Stimulated activated CD4-positive, alpha-beta T cell treated with anti-CD3 and anti-CD28 coated beads, Interleukin-15, amount 100 ng/mL, for 48 hours (primary cell): ENCODE results near the gene MTCL3.
A peak's percentile ranks its signal among the peaks of the same experiment; 100 is the strongest.

Experiments used
- DNase-seq, 2 donors: peaks; one replicate each; pipeline ENCODE4 v3.0.0-alpha.2; 2020; ENCODE audit warnings: low read depth in 2 of 2

The MTCL3 gene

DNA sequence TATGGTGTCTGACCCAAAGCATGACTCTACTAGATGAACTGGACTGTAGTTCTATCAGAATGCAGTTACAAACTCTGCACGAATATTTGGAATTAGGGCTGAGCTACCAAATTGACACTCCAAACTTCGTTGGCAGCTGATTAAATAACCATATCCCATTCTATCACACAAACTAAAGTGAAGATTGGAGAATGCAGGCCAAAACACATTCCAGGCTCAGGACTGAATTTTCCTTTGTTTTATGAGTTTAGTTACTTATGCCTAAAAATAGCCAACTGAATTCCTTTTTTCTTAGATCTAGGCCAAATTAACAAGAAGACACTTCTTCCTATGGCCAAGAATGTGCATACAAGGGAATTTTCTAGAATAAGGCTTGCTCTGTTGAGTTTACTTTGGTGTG, 50.2 kb downstream of the MTCL3 start:
- no peak for DNase-seq

DNA sequence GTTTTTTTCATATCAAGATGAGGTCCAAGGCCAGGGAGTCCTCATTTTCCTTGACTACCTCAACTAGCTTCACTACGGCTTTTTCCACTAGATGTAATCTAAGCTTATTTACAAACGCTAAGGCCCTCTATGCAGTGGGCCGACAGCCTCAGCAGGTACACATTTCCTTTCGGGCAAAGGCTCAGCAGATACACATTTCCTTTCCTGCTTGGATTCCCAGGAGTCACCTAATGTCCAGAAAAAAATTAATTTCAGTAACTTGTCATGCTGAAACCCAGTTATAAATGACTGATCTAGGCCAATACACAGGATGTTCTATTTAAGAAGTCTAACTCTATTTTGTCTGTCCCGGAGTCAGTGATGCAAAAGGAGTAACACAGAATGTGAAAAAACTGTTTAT, 52.7 kb downstream of the MTCL3 start:
- DNase-seq = no peak

DNA sequence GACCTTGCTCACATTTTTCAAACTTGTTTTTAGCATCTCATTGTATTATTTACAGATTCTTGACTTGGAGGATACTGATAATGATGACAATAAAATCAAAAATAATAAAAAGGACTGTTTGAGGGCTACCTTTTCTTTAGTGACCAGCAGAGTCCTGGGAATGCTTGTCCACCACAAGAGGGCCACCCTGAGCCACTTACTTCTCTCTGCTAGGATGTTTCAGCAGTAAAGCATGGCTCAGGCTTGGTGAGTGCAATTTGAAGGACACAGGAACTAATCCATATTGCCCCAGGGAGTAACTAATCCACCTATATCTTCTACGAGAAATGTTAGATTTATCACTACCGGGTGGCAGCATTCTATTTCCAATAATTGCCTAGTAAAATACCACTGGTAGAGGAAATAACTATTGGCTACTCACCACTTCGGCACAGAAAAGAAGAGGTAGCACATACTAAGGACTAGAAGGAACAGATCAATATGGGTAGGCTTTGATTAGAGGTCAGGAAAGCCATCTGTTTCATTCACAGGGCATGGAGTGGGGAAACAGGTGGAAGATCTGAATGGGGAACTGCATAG, 54.2 kb downstream of the MTCL3 start:
- DNase-seq = peak; percentile 24 to 46

DNA sequence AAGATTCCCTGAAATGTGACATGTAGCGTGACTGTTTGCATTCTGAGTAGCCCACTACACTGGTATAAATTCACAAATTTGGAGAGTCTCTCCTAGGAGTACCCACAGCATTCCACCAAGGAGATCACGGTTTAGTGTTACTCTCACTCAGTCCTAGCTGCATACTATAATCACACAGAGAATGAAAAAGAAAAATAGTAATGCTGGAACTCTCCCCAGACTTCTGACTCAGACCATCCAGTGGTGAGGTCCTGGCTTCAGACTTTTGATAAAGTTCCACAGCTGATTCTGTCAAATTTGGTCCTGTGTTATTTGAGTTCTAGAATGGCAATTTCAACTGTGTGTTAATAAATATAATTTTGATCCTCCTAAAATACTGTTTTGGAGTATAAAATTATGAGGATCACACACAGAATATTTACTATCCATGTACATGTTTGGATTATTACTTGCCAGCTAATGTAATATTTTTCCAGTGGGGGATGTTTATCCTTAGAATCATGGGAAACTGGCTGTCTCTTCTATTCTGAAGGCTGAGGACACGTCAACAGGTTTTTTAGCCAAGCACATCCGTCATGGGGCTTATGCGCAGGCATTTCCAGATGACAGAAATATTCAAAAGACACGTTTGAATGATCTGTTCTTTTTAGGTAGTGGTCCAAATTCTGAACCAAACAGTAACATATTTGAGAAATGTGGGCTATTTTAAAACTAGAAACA, 54.8 kb downstream of the MTCL3 start:
- DNase-seq = no peak

DNA sequence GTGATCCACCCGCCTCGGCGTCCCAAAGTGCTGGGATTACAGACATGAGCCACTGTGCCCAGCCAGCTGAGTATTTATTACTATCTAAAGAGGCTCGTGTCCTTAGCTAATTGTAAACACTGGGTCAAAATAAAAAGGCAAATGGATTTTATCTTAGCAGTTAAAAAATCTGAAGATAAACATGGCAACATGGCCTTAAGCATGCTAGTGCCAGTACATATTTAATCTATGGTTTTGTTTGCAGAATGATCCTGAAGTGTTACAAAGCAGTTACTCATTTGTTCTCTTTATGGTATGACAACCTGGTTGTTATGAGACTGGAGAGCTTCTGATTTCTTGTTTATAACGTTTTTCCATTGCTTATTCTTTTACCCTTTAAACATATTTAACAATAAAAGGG, 56.1 kb downstream of the MTCL3 start:
- no peak for DNase-seq

DNA sequence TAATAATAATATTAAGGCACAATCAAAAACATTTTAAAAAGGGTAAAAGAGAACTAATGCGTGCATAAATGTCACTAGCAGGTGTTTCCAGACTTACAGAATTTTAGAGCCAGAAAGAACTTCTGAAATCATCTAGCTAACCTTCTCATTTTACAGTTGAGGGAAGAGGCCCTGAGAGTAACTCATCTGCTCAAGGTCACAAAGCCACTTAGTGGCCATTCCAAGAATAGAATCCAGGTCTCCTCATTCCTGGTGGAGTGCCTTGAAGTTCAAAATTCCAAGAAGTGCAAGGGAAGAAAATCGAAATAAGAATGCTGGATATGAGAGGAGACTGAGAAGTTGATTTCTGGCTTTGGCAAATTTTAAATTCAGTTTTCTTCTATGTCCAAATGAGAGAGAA, 56.8 kb downstream of the MTCL3 start:
- DNase-seq = no peak

DNA sequence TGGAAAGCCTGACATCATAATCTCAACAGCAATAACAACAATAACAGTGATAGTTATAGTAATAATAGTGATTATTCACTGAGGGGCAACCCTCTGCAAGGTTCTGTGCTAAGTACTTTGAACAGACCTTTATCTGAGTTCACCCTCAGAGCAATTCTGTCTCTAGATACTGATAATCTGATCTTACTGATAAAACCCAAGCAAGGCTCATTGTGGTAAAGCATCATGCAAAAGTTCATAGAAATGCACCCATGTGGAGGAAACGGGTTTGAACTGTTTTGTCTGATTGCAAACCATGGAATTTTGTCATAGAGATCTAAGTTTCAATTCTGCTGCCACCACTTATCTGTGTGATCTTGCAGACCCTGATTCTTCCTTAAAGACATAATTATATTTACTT, 58.7 kb downstream of the MTCL3 start:
- no peak for DNase-seq

DNA sequence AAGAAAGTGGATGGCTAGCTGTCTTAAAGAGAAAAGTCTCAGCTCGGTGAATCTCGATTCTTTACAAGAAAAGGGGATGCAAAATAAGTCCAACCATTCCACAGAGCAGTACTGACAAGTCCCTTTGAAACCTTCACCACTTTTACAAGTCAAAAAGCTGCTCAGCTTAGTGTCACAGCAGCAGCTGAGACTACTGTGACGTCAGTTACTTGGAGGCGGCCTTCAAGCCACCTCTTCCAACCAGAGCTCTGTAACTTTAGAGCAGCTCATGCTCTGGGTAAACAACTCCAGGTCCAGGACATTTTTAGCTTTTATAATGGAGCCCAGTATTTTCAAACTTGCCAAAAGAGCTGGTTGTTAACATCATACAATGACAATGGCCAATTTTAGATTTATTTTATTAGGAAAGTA, 59.9 kb downstream of the MTCL3 start, which contains the start of gene KIAA0408:
TSS of gene KIAA0408 (minus strand) at position 159 of the 411 bp plus-strand sequence. CDS start 5,408 bp downstream, outside the sequence.
- no peak for DNase-seq

DNA sequence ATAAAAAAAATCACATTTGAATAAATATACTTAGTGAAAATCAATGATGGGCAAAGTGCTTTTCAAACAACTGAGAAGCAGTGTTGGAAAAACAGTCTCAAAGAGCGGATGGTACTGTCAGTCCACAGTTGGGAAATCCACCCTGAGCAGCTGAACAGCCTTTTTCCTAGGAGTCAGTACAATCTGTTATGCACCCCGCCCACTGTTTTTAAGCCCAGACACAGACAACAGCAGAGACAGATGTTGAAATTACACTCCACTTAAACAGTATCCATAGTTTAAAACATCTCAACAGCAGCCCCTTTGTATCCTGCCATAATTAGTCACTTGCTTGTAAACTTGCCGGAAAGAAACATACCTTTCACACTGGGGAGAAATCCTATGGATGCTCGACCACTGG, 60.3 kb downstream of the MTCL3 start:
- no peak for DNase-seq

DNA sequence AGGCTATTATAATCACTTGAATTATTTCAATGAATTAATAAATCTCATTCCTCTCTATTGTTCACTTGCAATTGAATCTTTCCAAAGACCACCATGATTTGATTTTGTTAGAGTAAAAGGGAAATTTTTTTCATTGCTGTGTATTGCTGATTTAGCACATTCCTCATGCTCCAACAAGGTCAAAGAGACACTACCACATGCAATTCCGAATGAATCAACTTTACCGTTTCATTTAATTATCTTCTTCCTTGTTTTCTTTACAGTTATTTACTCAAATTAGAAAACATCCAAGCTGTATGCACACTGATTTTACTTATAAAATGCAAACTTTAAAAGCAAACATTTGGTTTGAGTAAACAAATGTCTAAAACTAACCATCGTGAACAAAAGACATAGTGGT, 60.9 kb downstream of the MTCL3 start:
- DNase-seq = no peak

DNA sequence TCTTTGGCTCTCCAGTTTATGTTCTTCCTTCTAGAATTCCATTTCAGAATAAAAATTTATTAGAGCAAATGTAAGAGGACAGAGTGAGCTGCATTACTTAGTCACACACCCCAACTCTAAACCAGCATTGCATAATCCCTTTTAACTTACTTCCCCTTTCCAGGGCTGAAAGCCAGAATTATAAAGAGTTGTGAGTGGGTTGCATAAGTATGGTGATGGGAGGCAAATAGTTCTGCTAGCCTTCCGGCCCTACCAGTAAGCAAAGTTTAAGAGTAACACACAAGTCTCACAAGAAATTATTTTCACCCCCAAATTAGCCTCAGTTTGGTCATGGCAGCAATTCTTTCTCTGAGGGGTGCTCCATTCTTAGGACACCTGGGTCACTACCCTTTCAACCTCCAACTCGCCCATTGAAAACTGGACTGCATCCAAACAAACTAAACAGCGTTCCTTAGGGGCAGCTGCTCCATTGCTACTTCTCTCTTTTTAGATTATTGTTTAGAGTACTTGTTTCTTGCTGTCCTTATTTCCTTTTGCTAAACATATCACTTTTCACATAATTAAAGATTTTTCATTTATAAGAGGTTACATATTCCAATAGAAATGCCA, 61.6 kb downstream of the MTCL3 start:
- DNase-seq = no peak

DNA sequence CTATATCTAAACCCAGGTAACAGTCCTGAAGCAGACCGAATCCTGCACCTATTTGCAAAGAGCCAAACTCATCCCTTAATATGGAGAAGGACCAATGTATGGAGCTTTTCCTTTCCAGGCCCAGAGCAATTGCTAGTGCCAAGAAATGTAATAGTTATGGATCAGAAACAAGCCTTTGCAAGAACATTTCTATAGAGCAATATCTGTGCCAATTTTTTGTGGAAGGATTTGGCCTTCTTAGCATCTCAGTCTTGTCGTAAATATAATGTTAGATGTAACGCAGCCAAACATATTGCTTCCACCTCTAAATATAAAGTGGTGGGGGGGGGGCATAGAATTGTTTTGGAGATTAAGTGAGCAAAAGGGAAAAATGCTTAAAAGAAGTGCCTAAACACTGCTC, 62.7 kb downstream of the MTCL3 start:
- no peak for DNase-seq

DNA sequence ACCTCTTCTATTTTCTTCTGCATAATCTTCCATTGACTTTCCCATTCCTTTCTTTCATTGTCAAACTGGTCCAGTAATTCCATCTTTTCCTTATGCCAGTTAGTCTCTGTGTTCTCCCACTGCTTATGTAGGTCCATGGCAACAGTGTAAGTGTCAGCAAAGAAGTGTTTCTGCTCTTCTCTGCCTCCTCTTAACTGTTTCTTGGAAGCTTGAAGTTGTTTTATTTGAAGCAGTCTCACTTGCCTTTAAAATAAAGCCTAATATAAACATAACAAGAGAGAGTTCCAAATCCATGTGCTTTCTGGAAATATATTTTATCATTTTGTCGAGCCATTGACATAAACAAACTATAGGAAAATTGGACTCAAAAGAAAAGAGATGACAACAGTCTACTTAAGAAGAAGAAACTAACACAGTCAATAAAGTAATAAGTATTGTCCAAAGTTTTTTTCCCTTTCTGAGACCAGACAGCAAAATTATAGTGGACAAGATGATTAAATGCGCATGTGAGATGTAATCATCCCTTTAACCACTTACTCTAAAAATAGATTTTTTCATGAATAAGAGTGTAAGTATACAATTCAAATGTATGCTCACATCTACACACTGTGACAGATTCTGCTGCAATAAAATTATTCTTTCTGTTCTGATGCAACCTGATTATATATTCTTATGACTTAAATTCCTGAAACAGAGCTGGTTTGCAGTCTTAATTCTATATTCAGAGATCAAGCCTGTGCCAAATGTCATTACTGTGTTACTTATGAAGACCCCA, 65.1 kb downstream of the MTCL3 start:
- DNase-seq = no peak

DNA sequence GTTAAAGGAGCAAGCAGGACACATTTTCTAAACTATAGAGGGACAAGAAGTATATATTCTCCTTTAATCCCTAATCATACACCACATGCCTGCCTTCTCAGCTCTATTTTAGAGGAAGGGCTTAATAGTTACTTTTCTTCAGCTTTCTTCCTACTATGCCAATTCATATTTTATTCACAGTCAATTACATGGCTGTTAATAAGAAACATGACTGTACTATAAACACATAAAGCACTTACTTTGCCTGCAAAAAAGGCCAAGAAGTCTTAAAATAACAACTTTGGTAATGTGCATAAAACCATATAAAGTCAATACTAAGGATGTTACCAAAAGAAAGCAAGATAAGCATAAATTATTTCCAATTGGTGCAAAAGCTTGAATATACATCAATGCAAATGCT, 66.3 kb downstream of the MTCL3 start:
- no peak for DNase-seq

DNA sequence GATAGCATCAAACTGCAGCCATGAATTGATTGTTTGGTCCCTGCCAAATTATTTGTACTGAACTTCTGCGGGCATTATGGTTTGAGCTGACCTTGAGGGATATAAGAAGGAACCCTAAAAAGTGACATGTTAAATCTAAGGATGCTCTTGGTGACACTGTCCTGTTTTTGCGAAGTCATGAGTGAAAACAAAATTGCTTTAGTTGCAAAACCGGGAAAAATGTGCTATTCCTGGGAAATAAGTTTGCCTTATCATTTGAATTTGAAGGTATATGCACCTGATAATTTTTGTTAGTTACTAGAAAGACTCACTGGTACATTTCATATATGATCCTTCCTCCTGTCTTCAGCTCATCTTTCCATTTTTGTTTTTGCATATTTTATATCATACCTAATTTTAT, 67.7 kb downstream of the MTCL3 start:
- no peak for DNase-seq

DNA sequence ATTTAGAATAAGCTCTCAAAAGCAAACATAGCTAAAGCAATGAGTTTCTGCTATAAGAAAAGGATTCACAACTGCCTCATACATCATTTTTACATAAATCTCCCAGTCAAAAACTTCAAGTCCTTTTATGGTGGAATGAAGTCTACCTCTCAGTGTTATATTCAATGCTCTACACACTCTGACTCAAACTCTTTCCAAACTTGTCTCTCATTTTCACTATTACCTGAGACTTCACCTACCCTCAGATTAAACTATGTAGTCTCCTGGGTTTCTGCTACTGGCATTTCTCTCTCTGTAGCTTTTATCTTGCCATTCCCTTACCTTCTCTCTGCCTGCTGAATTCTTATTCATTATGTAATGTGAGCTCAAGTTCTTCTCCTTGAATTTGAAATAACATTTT, 71.4 kb downstream of the MTCL3 start:
- DNase-seq = no peak

DNA sequence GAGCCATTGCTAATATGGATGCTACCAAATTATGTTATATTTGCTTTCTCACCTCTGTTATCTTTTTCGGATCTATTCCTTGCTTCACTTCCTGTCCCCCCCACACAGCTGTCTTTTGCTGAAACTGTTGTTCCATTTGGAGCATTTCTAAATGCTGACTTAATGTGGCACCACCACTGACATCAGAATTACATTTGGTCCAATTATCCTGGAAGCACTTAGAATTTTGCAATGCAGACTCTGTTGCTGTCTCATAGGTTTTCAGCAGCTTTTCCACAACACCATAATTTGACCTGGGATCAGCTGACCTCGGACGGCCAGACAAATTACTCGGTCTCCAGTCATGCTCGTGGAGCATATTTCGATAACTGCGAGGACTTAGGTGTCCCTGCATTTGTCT, 72.8 kb downstream of the MTCL3 start:
- no peak for DNase-seq

DNA sequence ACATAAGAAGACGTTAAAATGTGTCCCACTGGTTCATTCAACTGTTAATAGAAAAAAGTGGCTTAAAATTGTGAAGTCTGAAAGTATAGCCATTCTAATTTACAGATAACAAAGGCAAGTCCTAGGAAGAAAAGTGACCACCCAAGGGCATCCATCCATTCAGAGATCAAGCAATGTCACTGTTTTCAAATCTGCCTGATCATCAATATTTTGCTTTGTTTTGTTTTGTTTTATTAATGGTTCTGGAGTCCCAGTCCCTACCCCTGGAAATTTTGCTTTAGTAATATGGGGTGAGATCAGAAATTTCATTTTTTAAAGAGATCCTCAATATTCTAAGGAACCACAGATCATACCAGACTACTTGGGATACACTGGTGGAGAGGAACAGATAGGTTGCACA, 77.3 kb downstream of the MTCL3 start:
- DNase-seq = no peak

DNA sequence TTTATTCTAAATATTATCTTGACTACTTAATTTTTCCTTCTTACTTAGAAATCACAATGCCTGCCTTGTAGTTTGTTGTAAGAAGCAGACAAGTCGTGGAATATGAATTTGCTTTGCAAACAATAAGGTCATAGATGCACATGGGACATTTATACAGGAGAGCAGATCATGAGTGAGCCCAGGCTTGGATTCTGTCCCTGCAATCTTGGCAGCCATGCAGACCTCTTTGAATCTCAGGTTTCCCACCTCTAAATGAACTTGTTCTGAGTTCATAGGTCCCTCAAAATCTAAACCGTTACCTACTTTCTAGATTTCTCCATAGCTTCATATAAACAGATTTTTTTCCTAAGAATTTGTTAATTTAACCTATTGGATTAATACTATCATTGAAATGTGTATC, 79.4 kb downstream of the MTCL3 start:
- no peak for DNase-seq

DNA sequence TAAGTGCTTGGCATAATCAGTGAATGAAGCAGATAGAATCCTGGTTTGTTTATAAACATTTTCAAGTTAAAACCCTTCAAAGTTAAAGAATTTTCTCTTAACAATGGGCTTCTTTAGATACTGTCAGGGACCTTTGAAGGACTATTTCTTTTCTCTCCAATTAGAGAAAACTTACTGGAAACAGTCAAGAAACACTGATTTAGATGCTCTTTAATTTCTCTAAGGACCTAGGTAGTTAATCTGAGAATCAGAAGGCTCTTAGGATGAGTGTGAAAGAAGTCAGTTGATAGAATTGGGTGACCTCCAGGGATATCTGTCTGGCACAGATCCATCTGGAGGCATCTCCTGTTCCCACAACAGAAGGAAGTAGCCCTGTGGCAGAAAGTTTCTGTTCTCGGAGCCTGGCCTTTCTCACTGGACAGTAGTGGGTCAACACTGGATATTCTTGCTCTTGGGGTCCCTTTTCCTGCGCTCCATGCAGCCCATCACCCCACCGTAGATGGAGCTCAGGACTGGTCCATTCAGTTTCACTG, 82.5 kb downstream of the MTCL3 start:
- DNase-seq = no peak

DNA sequence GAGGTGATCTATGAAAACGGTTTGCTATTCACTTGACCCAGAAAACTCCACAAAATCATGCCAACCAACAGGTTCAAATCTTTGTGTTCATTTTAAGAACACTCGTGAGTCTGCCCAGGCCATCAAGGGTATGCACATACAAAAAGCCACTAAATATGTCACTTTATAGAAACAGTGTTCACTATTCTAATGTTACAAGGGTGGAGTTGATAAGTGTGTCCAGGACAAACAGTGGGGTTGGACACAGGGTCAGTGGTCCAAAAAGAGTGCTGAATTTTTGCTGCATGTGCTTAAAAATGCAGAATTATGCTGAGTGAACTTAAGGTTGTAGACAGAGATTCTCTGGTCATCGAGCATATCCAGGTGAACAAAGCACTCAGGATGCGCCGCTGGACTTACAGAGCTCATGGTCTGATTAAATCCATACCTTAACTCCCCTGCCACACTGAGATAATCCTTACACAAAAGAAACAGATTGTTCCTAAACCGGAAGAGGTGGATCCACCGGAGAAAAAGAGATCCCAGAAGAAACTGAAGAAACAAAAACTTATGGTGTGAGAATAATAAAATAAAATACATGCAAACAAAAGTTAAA, 83.4 kb downstream of the MTCL3 start:
- DNase-seq = no peak

DNA sequence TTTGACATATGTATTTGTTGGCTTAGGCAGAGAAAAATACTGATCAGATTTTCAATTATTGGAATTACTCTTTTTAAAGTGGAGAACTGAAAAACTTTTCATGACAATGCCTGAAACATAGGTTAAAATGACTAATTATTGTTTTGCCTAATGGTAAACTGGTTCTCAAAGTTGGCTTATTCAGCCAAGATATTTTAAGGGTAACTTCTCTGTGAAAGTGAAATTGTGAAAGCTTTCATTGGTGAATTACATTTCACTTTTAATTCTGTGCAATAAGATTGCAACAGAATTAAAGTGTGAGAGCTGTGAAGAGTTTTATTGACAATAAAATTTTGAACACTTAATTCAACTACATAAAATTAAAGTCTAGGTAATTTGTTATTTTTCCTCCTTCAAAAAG, 84.5 kb downstream of the MTCL3 start:
- no peak for DNase-seq
